B cell (primary cell): ENCODE measurements around the gene FOXO4. TPM values are rescaled to one million over a fixed set of nuclear protein-coding genes. Genes with fewer than 3 reads are reported as not detected.

Source experiments
- ATAC-seq: fragments of 200-7000 bp; cut with Tn5 transposase; one replicate; pipeline ENCODE4 v1.10.0; 2021; ENCODE audit warnings: low read depth, mild to moderate bottlenecking, moderate number of reproducible peaks, moderate library complexity
- CTCF ChIA-PET: fragments of 350-600 bp; sonication (Branson Sonifier 250); formaldehyde crosslinking; loops from one replicate; lab custom pipeline; 2021; ENCODE audit warnings: antibody characterized with exemption, inconsistent platforms; lab: Charles Lee
- POLR2A ChIA-PET: fragments of 350-600 bp; sonication (Branson Sonifier 250); formaldehyde crosslinking; loops from one replicate; lab custom pipeline; 2021; ENCODE audit warnings: antibody characterized with exemption; lab: Charles Lee
- DNase-seq: peaks from one replicate; pipeline ENCODE4 v3.0.0; 2013
- H2AFZ ChIP-seq: 2 replicates; pipeline ENCODE4 v1.6.1; 2012; ENCODE audit warnings: mild to moderate bottlenecking, low read depth, low read length; ENCODE audit not compliant: insufficient read depth, poor library complexity, severe bottlenecking
- H3K27ac ChIP-seq, 2 donors: 1 replicate in 1 of 2; 2 replicates in 1 of 2; pipeline ENCODE4 v1.5.1; 2012 to 2013; ENCODE audit warnings: low read length in 2 of 2, mild to moderate bottlenecking in 2 of 2, moderate library complexity in 1 of 2
- H3K27me3 ChIP-seq, 4 experiments: fragments of 200-600 bp in 1 of 4; sonication (generic) in 1 of 4; replicated peaks in 1 of 4; 1 replicate in 2 of 4; 2 replicates in 2 of 4; pipeline versions ENCODE4 v1.6.1 to v1.7.0; 2013 to 2016; ENCODE audit warnings: low read length in 3 of 4, mild to moderate bottlenecking in 2 of 4, mixed read lengths in 1 of 4, moderate library complexity in 1 of 4; ENCODE audit not compliant: insufficient read depth in 4 of 4, control insufficient read depth in 3 of 4; ENCODE audit errors: control extremely low read depth in 1 of 4
- H3K36me3 ChIP-seq, 2 experiments: replicated peaks in 1 of 2; 1 replicate in 1 of 2; 2 replicates in 1 of 2; pipeline versions ENCODE4 v1.6.1 to v1.7.1; 2013; ENCODE audit warnings: low read length in 1 of 2; ENCODE audit not compliant: insufficient read depth in 2 of 2, control insufficient read depth in 1 of 2; ENCODE audit errors: control extremely low read depth in 1 of 2, extremely low read depth in 1 of 2
- H3K4me1 ChIP-seq, 2 donors: fragments of 200-600 bp in 1 of 2; sonication (generic) in 1 of 2; 1 replicate in 1 of 2; 2 replicates in 1 of 2; pipeline versions ENCODE4 v1.5.1 to v1.6.1; 2013 to 2017; ENCODE audit warnings: low read length in 2 of 2; ENCODE audit not compliant: control insufficient read depth in 2 of 2, insufficient read depth in 2 of 2
- H3K4me2 ChIP-seq: replicated peaks from 2 replicates; pipeline ENCODE3; 2012; ENCODE audit warnings: mild to moderate bottlenecking, low read depth, low read length; ENCODE audit not compliant: poor library complexity, severe bottlenecking
- H3K4me3 ChIP-seq, 5 experiments: fragments of 200-600 bp in 1 of 5; sonication (generic) in 1 of 5; 1 replicate in 3 of 5; 2 replicates in 2 of 5; pipeline versions ENCODE4 v1.5.1 to v1.7.0; 2011 to 2016; ENCODE audit warnings: low read length in 4 of 5, mild to moderate bottlenecking in 4 of 5, low read depth in 2 of 5, control low read depth in 1 of 5, moderate library complexity in 1 of 5; ENCODE audit not compliant: insufficient read depth in 1 of 5; ENCODE audit errors: control extremely low read depth in 1 of 5, extremely low read depth in 1 of 5
- H3K79me2 ChIP-seq: fragments of 200-600 bp; sonication (generic); one replicate; pipeline ENCODE4 v1.6.0; 2016; ENCODE audit warnings: low read length; ENCODE audit not compliant: control insufficient read depth, insufficient read depth
- H3K9ac ChIP-seq: fragments of 200-600 bp; sonication (generic); 2 replicates; pipeline ENCODE4 v1.6.1; 2017; ENCODE audit warnings: mild to moderate bottlenecking, low read length, moderate library complexity
- H3K9me3 ChIP-seq, 3 donors: one replicate each; pipeline versions ENCODE4 v1.6.1 to v1.7.1; 2013; ENCODE audit warnings: low read length in 2 of 3; ENCODE audit not compliant: control insufficient read depth in 2 of 3, insufficient read depth in 1 of 3; ENCODE audit errors: control extremely low read depth in 1 of 3
- H4K20me1 ChIP-seq: 2 replicates; pipeline ENCODE4 v1.6.0; 2012; ENCODE audit warnings: mild to moderate bottlenecking, low read length; ENCODE audit not compliant: insufficient read depth, control insufficient read depth, poor library complexity, severe bottlenecking
- H3K27ac Mint-ChIP-seq: one replicate; pipeline ENCODE4 v1.8.0; 2021; ENCODE audit warnings: mixed read lengths
- H3K27me3 Mint-ChIP-seq: one replicate; pipeline ENCODE4 v1.8.0; 2021; ENCODE audit warnings: mixed read lengths
- H3K4me1 Mint-ChIP-seq: one replicate; pipeline ENCODE4 v1.8.0; 2021; ENCODE audit warnings: mixed read lengths
- H3K4me3 Mint-ChIP-seq: one replicate; pipeline ENCODE4 v1.8.0; 2021; ENCODE audit warnings: mixed read lengths
- H3K9me3 Mint-ChIP-seq: one replicate; pipeline ENCODE4 v1.8.0; 2022; ENCODE audit warnings: mixed read lengths; ENCODE audit not compliant: insufficient read depth
- CTCF ChIP-seq: fragments of 200-600 bp; IDR thresholded peaks from one replicate; pipeline ENCODE4 v1.8.0; 2022; ENCODE audit warnings: antibody characterized with exemption, mild to moderate bottlenecking
- EZH2 ChIP-seq: IDR thresholded peaks from 2 replicates; pipeline ENCODE4 v1.6.1; 2012; ENCODE audit warnings: borderline replicate concordance, low read depth, mild to moderate bottlenecking, moderate library complexity, low read length; ENCODE audit not compliant: insufficient read depth, poor library complexity, severe bottlenecking
- WGBS: methylation state at CpG from one replicate; pipeline ENCODE4 v1.1.5; 2013; ENCODE audit warnings: missing lambda C conversion rate; ENCODE audit not compliant: insufficient coverage; 5-methylcytosine and 5-hydroxymethylcytosine counted together
- intact Hi-C: fragments of 100-400 bp; cut with micrococcal nuclease; formaldehyde crosslinking; loops from one replicate; pipeline ENCODE4 v1.10.0; 2022
- polyA plus RNA-seq: library from polyadenylated mRNA; depleted of rRNA; stranded (reverse); fragments of >200 nt; gene quantifications from 2 replicates; pipeline ENCODE4 v1.2.3, GENCODE V29; 2012
- total RNA-seq, 2 donors: library from RNA; stranded (reverse); fragments of 120-200 nt in 1 of 2; gene quantifications; 1 replicate in 1 of 2; 2 replicates in 1 of 2; pipeline versions ENCODE4 v1.2.3 to v1.2.4, GENCODE V29; 2013 to 2022

The FOXO4 gene
- total and polyA plus RNA-seq, 2 donors (not counting 1 experiment from before 2014, with no cell fraction given) = 13.4 to 41.4 TPM

- Histone ChIP-seq H3K9me3 (no peaks in the 10 kb centered on the region), H3K79me2 (no peaks in the 10 kb centered on the region), H3K36me3 (peaks cover 0 to 55% of the 10 kb centered on the region in 2 experiments), H3K27me3 (no peaks in the 10 kb centered on the region), H3K4me2 (no peak overlapping the region), H3K27ac (no peak overlapping the region), H2AFZ (no peak overlapping the region), H4K20me1 (no peaks in the 10 kb centered on the region), H3K9ac (no peak overlapping the region), H3K4me3 (no peak overlapping the region), H3K4me1 (peaks cover 0 to 8% of the 10 kb centered on the region in 2 donors)
- no peak overlapping the region for H3K4me3 Mint-ChIP-seq
- TF ChIP-seq EZH2 (no peak), CTCF (no peak)
- ChIA-PET CTCF (interaction anchor here (0.8 to 6.4 kb wide), 5 partner anchors 20 to 48 kb away, joined by 3 to 78 read pairs (median 33); partner anchors contain the start of genes FOXO4 and IL2RG), POLR2A (interaction anchor here (1.1 kb wide), 1 partner anchor 13 kb away, joined by 3 read pairs; the partner anchor contains the start of gene MED12)
- no peaks in the 10 kb centered on the region for H3K9me3 Mint-ChIP-seq
- WGBS = 100% methylated on average over 1 of the region's 4 CpGs
- no peak for DNase-seq
- no peak for ATAC-seq
- intact Hi-C loops = no loop called here
- H3K4me1 Mint-ChIP-seq = peaks cover 9% of the 10 kb centered on the region
- no peaks in the 10 kb centered on the region for H3K27me3 Mint-ChIP-seq
- H3K27ac Mint-ChIP-seq = no peak overlapping the region
These were observed 35.9 kb downstream of the FOXO4 start for GRCh38 chrX:71131510-71131909.

- no peaks in the 10 kb centered on the region for H3K27me3 Mint-ChIP-seq
- Histone ChIP-seq H3K4me1 (peaks cover 2% of the 10 kb centered on the region in 2 donors), H3K4me3 (no peak overlapping the region), H3K27ac (no peak overlapping the region), H3K9ac (no peak overlapping the region), H3K27me3 (no peaks in the 10 kb centered on the region), H2AFZ (no peak overlapping the region), H3K36me3 (peaks cover 0 to 33% of the 10 kb centered on the region in 2 experiments), H3K9me3 (no peaks in the 10 kb centered on the region), H3K79me2 (no peaks in the 10 kb centered on the region), H3K4me2 (no peak overlapping the region), H4K20me1 (no peaks in the 10 kb centered on the region)
- no peak overlapping the region for H3K27ac Mint-ChIP-seq
- peaks cover 8% of the 10 kb centered on the region for H3K4me1 Mint-ChIP-seq
- TF ChIP-seq EZH2 = no peak
- no peak for TF ChIP-seq CTCF
- no peak overlapping the region for H3K4me3 Mint-ChIP-seq
- intact Hi-C loops = no loop called here
- no peak for ATAC-seq
- H3K9me3 Mint-ChIP-seq = no peaks in the 10 kb centered on the region
- POLR2A ChIA-PET = no interaction called here
- DNase-seq = no peak
- WGBS = 93% methylated on average over 3 of the region's 6 CpGs
- CTCF ChIA-PET = no interaction called here
These were observed 44.8 kb downstream of the FOXO4 start for GRCh38 chrX:71140440-71140839.
